Activated T-helper 1 cell treated with anti-CD3 and anti-CD28 coated beads, Interleukin-2, amount 50 U/mL, for 16 hours (primary cell): ENCODE results near the gene AARS2.

Experiments
- DNase-seq, 2 donors: peaks; one replicate each; pipeline ENCODE4 v3.0.0-alpha.2; 2020; ENCODE audit warnings: low read depth in 1 of 2, low spot score in 1 of 2

AARS2 gene

DNA sequence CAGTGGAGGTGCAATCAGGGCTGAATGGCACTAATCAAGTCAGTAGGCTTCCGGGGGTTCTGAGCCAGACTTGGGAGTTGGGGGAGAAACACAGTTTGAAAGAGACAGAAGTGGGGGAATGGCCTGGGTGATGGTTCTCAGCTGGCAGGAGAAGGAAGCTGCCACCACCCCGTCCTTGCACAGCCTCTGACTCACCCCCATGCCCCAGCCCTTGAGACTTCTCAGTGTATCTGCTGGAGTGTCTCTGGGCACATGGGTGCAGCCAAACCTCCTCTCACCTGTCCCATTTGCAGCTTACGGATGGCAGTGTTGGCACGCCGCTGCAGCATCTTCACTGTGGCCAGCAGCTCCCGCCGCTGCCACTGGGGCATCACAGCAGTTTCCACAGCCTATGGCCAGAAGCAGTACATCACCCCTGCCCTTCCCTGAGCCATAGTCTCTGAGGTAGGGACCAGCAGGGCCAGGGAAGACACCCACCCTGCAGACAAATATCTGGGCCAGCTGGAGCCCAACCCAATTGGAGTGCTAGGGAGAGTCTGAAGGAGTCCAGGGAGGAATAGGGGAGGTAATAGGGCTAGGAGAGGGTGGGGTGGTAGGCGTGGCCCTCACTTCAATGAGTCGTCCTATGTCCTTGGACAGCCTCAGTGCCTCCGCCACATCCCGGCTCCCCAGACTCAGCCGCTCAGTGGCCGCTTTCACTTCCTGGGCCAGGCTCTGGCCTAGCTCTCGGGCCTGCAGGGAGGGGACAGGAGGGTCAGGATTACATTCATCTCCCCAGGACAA is 11.2 kb downstream of the AARS2 start:
- no peak for DNase-seq

DNA sequence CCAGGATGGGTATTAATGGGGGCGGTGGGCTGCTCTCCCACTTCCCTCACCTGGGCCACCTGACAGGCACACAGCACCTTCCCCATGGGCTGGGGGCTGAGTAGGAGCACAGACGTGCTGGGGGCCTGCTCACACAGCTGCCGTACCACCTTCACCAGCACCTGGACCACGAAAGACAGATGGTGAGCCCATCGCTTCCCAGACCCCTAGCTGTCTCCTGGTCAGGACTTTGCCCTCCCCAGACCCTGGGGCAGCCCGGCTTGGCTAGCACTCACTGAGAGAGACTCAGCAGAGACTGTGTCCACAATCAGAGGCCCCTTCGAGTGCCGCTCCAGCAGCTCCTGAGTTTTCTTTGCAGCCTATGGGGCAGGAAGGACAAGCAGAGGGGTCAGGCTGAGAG is 12.0 kb downstream of the AARS2 start:
- DNase-seq: no peak

DNA sequence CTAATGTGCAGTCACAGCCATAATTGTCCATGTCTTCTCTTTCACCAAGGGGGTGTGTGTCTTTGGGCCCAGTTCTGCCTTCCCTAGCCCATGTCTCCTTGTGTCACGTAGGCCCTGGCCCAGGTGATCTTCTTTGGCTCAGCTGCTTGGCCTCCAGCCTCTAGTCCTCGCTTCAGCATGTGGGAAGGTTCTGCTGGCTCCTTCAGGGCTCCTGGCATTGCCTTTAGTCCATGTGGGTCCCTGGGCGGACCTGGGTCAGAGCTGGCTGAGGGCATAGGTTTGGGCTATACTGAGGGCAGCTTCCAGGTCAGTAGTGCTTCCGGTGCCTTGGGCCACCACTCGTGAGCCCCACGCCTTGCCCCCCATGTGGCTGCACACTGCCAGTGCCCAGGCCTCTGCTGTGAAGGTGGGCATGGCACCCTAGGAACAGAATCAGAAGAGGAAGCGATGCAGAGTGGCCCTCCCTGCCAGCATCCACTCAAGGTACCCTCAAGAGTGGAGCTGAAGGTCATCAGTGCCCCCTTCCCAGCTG is 12.8 kb downstream of the AARS2 start:
- no peak for DNase-seq

DNA sequence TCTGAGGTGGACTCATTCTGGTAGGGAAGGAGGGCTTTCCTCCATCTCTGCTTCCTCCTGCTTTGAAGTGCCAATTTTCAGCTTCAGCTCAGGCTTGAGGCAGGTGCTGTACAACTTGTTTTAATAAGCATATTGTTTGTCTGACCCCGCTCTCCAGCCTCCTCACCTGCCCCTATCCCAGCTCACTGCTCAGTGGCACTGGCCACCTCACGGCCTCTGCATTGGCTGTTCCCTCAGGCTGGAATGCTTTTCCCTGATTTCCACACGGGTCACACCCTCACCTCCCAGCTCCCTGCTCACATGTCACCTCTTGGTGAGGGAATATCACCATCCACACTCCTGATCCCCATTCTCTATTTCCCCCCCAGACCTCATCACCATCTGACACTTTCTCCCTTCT is 14.3 kb downstream of the AARS2 start:
- DNase-seq: no peak

DNA sequence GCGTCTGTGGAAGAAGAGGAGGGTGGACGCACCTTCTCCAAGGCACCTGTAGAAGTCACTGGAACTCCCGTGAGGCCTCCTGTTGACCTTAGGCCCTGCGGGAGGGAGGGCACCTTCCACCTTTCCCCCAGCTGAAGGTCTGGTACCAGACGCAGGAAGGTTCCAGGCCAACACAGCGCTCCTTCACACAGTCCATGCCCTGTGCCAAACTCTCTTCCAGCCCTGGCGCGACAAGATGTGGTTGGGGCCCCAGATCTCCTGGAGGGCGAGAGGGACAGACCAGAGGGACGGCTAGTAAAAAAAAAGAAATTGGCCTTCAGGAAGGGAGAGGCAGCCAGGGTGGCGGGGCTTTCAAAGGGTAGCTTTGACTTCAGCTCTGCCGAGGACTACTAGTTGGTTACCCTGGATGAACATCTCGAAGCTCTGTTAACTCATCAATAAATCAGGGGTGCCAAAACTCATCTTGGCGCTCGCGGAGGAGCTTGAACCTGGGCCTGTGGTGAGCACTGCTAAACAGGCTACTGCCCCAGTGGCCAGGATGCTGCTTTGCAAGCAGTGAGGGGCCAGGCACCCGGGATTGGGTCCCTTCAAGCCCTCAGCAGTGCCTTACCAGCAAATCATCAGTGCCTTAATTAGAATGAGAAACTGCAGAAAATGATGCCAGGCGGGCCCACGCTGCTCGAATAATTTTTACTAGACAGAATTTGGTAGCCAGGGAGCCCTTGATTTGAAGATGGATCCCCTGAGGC is 14.9 kb downstream of the AARS2 start:
- DNase-seq: no peak

DNA sequence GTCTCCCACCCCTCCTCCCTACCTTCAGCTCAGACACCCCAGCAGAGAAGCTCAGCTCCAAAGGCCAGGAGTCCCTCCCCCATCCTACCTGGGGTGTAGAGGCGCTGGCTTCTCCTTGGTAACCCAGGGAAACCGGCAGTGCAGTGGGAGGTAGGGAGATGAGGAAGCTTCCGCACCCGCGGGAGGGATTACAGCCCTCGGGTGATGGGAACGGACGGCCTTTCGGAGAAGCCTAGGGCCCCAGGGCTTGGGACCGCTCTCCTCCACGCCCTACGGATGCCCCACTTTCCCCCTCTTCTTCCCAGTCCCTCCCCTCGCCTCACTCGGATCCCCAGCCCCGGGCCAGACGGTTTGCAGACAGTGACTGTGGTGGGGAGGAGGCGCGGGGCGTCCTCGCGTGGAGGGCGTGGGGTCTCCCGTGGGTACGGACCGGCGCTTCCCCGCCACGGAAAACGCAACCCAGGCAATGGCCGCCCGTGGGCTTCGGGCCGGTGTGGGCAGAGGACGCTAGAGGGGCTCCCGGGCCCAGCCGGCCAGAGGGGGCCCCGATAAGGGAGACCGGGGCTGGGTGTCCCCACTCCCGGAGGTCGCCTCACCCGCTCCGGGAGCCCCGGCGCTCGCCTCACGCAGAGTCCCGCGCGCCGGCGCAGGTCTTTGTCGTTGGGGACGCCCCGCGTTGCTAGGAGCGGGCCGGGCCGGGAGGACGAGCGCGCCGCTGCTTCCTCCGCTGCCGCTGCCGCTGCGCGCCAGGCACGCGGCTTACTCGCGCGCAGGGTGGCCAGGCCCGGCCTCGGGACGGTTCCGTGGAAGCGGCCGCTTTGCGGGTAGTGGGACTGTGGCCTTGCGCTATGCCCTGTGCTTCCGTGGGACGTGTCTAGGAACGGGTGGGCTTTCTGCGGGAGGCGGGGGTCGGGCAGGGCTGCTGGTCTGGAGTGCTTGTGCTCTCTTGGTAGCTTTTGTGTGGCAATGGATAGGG is 15.8 kb downstream of the AARS2 start:
- peak in 1 of 2 donors; percentile 19 for DNase-seq

DNA sequence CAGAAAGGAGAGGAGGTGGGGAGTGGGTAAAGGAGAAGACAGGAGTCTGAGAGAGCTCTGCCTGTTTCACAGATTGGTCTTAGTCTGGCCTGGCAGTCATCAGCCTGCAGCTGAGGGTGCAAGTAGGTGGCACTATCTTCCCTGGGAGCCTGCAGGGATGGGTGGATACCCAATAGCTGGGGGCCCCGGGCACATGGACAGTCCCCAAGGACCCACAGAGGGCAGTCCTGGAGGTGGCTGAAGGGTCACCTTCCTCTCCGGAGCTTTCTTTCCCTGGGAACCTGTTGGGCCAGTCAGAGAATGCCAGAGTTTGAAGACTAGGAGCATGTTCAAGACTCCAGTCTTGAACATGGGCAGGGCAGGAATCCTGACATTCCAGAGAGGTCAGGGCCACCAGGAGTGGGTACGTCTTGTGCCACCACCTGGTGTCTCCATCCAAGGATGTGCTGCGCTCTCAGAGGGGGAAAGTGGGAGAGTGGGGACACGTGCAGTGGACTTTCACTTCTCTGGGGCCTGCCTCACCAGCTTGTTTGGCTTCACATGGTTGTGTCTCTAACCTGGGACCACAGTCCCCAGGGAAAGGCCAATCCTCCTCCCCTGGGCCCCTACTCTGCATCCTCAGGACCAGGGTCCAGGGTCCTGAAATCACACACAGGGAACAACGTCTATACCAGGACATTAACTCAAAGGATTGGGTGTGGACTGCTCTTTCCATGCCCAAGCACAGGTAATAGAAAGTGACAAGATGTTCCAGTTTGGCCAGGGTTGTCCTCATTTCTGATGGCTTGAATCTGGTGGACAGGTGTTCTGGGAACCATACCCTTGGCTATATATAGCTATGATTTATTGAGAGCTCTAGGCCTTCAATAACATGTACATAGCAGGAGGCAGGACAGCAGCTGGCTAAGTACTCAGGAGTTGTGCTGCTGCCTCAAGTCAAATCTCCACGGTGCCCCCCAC is 18.0 kb downstream of the AARS2 start:
- no peak for DNase-seq

DNA sequence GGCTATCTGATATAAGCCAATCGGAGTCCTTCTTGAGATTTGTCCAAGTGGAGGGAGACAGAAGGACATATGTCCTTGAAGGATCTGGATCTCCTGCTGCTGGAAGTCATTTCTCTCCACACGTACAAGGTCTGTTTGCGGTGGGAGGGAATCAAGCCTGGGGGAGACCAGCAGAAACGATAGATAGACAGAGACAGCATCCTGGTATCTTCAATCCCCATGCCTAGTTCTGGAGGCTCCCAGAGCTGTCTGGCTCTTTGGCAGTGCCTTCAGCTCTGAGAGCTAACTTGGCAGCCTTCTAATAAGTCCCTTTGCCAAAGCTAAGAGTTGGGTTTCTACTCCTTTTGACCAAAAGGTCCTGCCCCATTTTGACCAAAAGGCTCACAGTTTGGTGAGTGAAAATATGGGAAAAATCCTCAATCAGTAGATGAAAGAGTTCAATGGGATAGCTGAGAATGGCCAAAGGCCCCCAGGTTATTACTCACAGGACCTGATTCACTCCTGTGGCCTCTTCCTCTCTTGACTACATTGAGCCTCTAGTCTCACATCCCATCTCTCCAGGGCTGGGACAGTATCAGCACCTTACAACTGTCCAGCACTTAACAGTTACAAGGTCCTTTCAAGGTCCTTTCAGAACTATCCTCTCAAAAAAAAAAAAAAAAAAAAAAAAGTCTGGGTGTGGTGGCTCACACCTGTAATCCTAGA is 20.3 kb downstream of the AARS2 start:
- no peak for DNase-seq

DNA sequence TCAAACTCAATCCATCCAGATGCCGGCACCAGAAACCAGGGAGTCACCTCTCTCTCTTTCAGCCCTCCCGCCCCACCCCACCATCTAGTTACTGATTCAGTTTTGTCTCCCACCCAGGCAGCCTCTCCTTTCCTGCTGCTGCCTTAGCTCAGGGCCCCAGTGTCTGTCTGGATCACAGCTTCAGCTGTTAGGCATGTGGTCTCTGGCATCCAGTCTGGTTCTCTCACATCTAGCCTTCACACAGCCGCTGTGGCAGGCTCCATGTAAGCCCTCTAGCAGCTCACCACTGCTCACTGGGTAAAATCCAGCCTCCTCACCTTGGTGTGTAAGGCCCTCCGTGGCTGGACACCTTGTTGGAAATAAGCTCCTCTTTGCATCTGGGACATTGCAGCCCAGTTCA is 21.3 kb downstream of the AARS2 start:
- no peak for DNase-seq

DNA sequence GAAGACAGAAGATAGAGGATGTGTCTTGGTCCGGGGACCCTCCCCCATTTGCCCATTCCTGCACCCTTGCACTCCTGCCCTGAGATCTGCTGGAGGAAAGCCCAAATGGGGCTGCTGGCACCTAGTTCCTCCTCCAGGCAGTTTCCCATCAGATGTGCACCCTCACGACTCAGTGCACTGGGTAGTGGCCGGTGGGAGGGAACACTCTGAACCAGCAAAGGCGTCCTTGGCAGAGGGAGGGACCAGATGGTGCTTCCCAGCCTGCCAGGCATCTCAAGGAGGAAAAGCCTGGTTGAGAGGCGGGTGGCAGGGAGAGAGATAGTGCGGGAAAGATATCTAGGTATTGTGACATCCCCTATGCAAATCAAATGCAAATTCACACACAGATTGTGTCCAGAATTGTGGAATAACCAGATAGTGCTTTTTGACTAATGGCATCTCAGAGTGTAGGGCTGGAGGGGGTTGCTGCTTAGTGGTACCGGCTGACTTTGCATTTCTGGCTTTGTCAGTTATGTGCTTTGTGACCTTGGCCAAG is 23.4 kb downstream of the AARS2 start:
- no peak for DNase-seq

DNA sequence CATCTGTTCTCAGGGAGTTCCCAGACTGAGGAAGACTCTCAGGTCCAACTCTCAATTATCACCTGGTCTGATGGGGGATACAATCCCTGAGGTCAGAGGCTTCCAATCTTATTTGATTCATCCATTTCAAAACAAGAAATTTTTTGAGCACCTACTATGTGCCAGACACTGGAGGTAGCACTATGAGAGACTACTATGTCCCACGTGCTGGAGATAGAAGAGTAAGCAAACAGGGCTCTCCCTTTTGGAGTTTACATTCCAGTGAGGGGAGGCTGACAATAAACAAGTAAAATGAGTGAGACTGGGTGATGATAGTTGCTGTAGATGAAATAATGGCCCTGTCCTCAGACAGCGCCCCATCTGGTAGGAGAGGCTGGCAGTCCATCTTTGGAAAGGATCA is 26.4 kb downstream of the AARS2 start:
- no peak for DNase-seq

DNA sequence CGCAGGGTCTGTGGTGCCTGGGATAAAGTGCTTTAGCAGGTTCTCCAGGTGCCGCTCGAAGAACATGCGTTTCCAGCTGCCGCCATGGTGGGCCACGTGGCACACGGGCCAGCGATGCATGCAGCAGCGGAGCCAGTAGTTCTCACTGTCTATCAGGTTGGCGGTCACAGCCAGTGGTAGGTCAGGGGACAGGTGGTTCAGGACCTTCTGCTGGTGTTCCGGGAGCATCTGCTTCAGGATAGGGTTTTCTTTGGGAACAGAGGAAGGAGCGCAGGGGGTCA is 26.9 kb downstream of the AARS2 start:
- DNase-seq: no peak

DNA sequence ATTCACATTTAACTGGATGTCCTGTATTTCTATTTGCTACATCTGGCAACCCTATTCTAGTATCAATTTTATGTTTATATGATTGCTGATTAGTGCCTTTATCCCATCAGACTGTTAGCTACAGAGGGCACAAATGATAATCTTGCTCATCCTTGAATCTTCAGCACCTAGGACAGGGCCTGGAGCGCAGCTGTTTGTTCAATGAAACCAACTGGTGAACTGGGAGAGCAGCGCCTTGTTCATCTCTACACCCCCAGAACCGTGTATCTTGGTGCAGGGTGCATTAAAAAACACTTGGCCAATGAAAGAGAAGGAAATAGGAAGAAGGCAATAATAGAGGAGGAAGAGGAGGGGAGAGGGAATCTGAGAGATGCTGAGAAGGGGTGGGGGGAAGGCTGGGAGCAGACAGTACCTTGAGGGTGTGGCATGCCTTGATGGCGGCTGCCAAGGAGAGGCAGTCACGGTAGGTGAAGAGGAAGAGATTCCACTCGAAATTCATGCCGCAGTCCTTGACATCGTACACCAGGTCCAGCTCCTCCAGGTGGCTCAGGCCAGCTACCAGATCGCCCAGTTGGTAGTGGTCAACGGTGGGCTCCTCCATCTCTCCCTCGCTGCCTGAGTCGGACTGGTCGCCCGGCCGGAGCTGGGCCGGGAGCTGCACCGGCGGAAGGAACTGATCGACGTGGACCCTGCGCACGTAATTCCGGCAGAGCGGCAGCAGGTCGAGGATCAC is 27.4 kb downstream of the AARS2 start:
- no peak for DNase-seq

DNA sequence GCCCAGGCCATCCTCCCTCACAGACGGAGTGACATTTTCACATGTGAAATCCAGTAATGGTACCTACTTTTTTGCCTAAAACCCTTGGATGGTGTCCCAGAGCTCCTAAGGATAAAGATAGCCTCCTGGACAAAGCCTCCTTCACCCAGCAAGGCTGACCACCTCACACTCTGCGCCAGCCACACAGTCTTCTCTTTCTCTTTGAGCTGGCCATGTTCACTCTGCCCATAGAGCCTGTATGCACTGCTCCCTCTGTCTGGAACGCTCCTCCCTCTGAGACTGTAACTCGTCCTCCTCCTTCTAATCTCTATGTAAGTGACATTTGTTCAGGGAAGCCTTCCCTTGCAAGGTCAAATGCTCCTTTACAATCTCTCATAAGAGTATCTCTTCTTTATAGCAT is 28.3 kb downstream of the AARS2 start:
- DNase-seq: no peak

DNA sequence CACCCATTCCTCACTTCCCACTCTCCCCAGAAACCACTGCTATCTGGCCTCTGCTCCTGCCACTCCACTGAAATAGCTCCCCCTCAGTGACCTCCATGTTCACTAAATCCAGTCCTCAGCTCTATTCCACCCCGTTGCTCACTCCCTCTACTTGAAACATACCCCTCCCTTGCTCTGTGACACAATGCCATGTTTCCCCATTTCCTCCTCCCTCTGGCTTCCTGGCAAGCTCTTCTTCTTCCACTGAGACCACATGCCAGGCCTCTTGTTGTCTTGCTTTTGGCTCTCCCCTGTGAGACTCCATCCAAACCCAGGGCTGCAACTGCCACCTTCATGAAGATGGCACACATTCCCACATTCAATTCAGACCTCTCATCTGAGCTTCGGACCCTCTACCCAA is 29.0 kb downstream of the AARS2 start:
- no peak for DNase-seq

DNA sequence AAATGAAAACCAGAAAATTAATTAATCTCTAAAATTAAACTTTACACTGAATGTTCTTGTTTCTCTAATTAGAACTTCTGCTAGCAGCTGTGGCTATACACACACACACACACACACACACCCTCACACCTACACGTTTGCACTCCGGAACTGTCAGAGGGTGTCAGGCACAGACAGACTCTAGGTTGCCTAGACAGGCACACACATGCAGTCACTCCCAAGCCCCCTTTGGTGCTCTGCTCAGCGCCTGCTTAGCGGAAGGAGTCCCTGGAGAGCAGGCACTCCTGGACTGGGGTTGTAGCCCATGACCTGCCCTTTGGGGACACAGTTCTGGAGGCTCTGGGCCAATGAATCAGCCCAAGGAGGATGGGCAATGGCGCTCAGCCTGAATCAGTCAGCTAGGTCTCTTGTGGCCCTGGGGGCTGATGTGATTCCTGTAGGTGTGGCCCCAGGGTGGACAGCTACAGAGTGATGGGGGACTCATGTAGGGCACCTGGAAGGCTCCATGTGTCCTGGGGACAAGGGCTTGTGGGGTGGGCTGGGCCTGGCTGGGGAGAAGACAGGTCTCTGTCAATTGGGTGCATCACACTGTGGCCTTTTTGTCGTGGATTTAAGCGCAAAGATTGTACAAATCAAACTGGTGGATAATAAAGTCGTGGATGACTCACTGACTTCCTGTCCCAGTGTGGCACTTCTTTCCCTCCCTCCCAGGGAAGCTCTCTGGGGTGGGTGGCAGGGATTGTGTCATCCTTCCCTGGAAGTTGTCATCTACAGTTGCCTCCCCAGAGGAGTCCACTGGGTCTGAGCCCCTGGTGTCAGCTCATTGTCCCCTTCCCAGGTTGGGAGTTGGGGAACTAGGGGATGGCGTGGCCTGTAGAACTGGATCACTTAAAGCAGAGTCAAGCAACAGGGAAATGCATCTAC is 34.1 kb downstream of the AARS2 start:
- DNase-seq: no peak

DNA sequence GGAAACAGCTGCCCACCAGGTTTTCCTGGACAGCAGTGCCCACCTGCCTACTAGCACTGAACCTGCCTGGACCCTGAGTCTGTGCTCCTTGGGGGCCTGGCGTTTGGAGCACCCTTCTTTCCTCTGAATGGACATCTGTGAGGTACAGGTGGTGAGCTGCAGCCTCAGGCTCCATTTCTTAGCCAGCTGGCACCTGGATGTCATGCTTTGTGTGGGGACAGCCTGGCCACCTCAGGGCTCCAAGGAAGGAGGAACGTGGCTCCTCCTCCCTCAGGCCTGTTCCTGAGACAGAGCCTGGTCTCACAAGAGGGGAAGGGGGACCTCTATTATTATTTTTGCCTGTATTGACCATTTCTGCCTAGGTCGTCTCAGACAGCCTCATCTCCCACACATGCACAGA is 34.8 kb downstream of the AARS2 start:
- DNase-seq: no peak

DNA sequence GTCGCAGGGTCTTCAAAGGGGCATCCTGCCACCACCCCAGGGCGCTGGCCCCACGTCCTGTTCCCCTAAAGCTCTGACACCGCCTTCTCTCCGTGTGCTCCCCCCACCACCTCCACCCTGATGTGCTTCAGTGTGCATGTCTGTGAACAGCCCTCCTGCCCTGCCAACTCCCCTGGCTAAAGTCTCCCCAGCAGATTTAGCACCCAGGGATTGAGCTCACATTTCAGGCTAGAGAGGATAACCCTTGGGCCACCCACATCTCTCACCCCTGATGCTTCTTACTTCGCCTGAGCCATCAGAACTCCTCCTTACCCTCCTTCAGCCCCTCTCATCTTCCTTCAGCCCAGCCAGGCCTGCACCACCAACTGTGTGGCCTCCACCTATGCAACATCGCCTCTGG is 35.4 kb downstream of the AARS2 start:
- DNase-seq: no peak
